Kidney (tissue), 14 donors: Measurements from ENCODE around the gene CBLIF. TPM values are rescaled to one million over a fixed set of nuclear protein-coding genes. Genes with fewer than 3 reads are reported as not detected.

Experiments
- DNase-seq, 5 donors: peaks; one replicate each; pipeline ENCODE4 v3.0.0-alpha.2; 2013 to 2020
- FAIRE-seq: peaks from 2 replicates; lab custom pipeline; 2012; peaks lifted over from hg19 to GRCh38; lab: Jason Lieb, UNC
- H3K27ac ChIP-seq, 2 donors: one replicate each; pipeline ENCODE4 v1.7.0; 2013; ENCODE audit warnings: low read depth in 2 of 2, low read length in 2 of 2, inconsistent platforms in 1 of 2
- H3K27me3 ChIP-seq: one replicate; pipeline ENCODE4 v1.7.1; 2013; ENCODE audit warnings: low read length, inconsistent platforms; ENCODE audit not compliant: control insufficient read depth, insufficient read depth
- H3K36me3 ChIP-seq, 3 donors: one replicate each; pipeline versions ENCODE4 v1.7.0 to v1.7.1; 2013; ENCODE audit warnings: low read length in 3 of 3, control low read depth in 1 of 3, inconsistent platforms in 1 of 3; ENCODE audit not compliant: insufficient read depth in 3 of 3, control insufficient read depth in 2 of 3
- H3K4me1 ChIP-seq, 3 donors: one replicate each; pipeline versions ENCODE4 v1.7.0 to v1.7.1; 2013; ENCODE audit warnings: low read length in 3 of 3, inconsistent platforms in 1 of 3, low read depth in 1 of 3; ENCODE audit not compliant: control insufficient read depth in 2 of 3, insufficient read depth in 2 of 3
- H3K4me3 ChIP-seq, 3 donors: one replicate each; pipeline versions ENCODE4 v1.7.0 to v1.8.1; 2013; ENCODE audit warnings: low read length in 3 of 3, control low read depth in 1 of 3, inconsistent platforms in 1 of 3
- H3K9ac ChIP-seq, 3 donors: one replicate each; pipeline versions ENCODE4 v1.7.0 to v1.7.1; 2013; ENCODE audit warnings: low read length in 3 of 3, control low read depth in 1 of 3, inconsistent platforms in 1 of 3
- H3K9me3 ChIP-seq, 3 donors: one replicate each; pipeline versions ENCODE4 v1.7.0 to v1.7.1; 2013; ENCODE audit warnings: low read length in 3 of 3, control low read depth in 1 of 3, inconsistent platforms in 1 of 3; ENCODE audit not compliant: control insufficient read depth in 2 of 3, insufficient read depth in 1 of 3
- intact Hi-C: fragments of 100-400 bp; cut with DNase I; formaldehyde crosslinking; loops from one replicate; pipeline ENCODE4 v1.11.1; 2022
- polyA plus RNA-seq: library from polyadenylated mRNA; stranded (reverse); fragments of 350-450 nt; fragmentation: Illumina TruSeq; extraction: RNeasy Lipid Tissue Mini Kit (QIAGEN cat#74804); gene quantifications from one replicate; pipeline ENCODE4 v1.2.3, GENCODE V29; 2014; ENCODE audit warnings: low read depth, low replicate concordance; ENCODE audit not compliant: insufficient read depth
- total RNA-seq: library from RNA; stranded (reverse); fragmentation: NEBNext Ultra II Directional; extraction: Animal tissue kit (Norgen Biotek cat#: 25700); gene quantifications from one replicate; pipeline ENCODE4 v1.2.1, GENCODE V29; 2021
- TF ChIP-seq, protein P1 (sequence below): IDR thresholded peaks from 3 replicates; pipeline ENCODE4 v1.5.1; 2012; ENCODE audit warnings: mild to moderate bottlenecking, moderate library complexity, borderline replicate concordance; ENCODE audit not compliant: insufficient read depth; ENCODE audit errors: extremely low read depth
- donor health status: control.
- donor health status: control.
- donor health status: control.
- donor health status: control.
- donor health status: control.
- donor health status: DM: yes; HTN: yes; CAD: no.
- donor health status: Normal renal cell carcinoma (clear cell type).

The CBLIF gene
- total and polyA plus RNA-seq, 2 donors from 2014 or later = not detected

GRCh38 chr11:59804061-59804460 lies 41.2 kb downstream of the CBLIF start:
- H3K9me3 ChIP-seq = no peaks in the 10 kb centered on the region
- H3K4me3 ChIP-seq = no peak overlapping the region
- TF ChIP-seq, protein P1, sequence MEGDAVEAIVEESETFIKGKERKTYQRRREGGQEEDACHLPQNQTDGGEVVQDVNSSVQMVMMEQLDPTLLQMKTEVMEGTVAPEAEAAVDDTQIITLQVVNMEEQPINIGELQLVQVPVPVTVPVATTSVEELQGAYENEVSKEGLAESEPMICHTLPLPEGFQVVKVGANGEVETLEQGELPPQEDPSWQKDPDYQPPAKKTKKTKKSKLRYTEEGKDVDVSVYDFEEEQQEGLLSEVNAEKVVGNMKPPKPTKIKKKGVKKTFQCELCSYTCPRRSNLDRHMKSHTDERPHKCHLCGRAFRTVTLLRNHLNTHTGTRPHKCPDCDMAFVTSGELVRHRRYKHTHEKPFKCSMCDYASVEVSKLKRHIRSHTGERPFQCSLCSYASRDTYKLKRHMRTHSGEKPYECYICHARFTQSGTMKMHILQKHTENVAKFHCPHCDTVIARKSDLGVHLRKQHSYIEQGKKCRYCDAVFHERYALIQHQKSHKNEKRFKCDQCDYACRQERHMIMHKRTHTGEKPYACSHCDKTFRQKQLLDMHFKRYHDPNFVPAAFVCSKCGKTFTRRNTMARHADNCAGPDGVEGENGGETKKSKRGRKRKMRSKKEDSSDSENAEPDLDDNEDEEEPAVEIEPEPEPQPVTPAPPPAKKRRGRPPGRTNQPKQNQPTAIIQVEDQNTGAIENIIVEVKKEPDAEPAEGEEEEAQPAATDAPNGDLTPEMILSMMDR = no peak
- peaks cover 0 to 34% (median 21%) of the 10 kb centered on the region in 3 donors for H3K36me3 ChIP-seq
- FAIRE-seq (no peak), DNase-seq (no peak)
- peaks cover 0 to 3% (median 0%) of the 10 kb centered on the region in 3 donors for H3K4me1 ChIP-seq
- intact Hi-C loops = loop anchor here (5.0 kb wide), 1 partner anchor 52 kb away; no protein-coding TSS in a partner anchor
- H3K9ac ChIP-seq = no peak overlapping the region
- H3K27ac ChIP-seq = no peak overlapping the region
- no peaks in the 10 kb centered on the region for H3K27me3 ChIP-seq

GRCh38 chr11:59802639-59803176 lies 42.6 kb downstream of the CBLIF start:
- no peak overlapping the region for H3K27ac ChIP-seq
- TF ChIP-seq, protein P1 = peak; percentile 69
- peaks cover 0 to 3% (median 0%) of the 10 kb centered on the region in 3 donors for H3K4me1 ChIP-seq
- no peak overlapping the region for H3K9ac ChIP-seq
- DNase-seq (peak in 2 of 5 donors; percentile 64 to 74), FAIRE-seq (peak; percentile 72)
- H3K36me3 ChIP-seq = peaks cover 0 to 36% (median 21%) of the 10 kb centered on the region in 3 donors
- no peaks in the 10 kb centered on the region for H3K27me3 ChIP-seq
- no peak overlapping the region for H3K4me3 ChIP-seq
- no peaks in the 10 kb centered on the region for H3K9me3 ChIP-seq
- intact Hi-C loops = loop anchor here (5.0 kb wide), 1 partner anchor 50 kb away; no protein-coding TSS in a partner anchor

- FAIRE-seq (no peak), DNase-seq (no peak)
- Histone ChIP-seq H3K4me3 (no peak overlapping the region), H3K4me1 (peaks cover 0 to 3% (median 0%) of the 10 kb centered on the region in 3 donors), H3K27me3 (no peaks in the 10 kb centered on the region), H3K9ac (no peak overlapping the region), H3K9me3 (no peaks in the 10 kb centered on the region), H3K27ac (no peak overlapping the region), H3K36me3 (peaks cover 0 to 42% (median 23%) of the 10 kb centered on the region in 3 donors)
- TF ChIP-seq, protein P1 = no peak
- intact Hi-C loops = loop anchor here (5.0 kb wide), 1 partner anchor 50 kb away; no protein-coding TSS in a partner anchor
Measured at GRCh38 chr11:59801981-59802638, 43.2 kb downstream of the CBLIF start.
